Measurements from ENCODE around the gene REX1BD. TPM values are rescaled to one million over a fixed set of nuclear protein-coding genes. Genes with fewer than 3 reads are reported as not detected.

REX1BD gene
- total and polyA plus RNA-seq, 10 of the 15 experiments (the other 5 are each of a cell fraction or from before 2014, with no cell fraction given) = 1.1 to 101 (median 35.0) TPM

DNA sequence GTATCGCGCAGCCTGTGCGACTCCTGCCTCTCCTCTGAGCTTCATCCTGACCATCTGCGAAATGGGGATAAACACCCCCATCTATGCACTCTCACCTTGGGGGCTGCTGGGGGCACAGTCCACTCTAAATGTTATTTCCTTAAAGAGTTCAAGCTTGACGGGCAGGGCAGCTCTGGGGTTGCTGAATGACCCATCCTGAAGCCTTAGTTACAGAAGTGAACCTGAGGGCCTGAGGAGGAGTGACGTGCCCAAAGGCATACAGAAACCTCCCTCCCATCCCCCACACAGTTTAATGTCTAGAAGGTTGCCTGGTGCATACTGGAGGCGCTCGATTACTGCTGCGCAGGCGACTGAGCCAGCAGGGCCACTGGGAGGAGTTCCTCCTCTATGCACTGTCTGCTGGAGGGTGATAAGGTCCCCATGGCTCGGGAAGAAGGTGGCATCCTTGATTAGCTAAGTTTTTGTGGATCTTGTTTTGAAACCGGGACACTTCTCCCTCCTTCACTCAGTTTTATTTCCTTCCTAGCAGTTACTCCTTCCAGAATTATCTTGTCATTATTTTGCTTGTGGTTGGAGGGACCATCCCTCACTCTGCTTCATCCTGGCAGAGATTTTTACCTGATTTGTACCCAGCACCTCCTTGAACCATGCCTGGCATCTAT is 44.7 kb upstream of the REX1BD start (continued):
- TF ChIP-seq, protein P1, sequence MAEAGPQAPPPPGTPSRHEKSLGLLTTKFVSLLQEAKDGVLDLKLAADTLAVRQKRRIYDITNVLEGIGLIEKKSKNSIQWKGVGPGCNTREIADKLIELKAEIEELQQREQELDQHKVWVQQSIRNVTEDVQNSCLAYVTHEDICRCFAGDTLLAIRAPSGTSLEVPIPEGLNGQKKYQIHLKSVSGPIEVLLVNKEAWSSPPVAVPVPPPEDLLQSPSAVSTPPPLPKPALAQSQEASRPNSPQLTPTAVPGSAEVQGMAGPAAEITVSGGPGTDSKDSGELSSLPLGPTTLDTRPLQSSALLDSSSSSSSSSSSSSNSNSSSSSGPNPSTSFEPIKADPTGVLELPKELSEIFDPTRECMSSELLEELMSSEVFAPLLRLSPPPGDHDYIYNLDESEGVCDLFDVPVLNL (IDR thresholded peaks at IDR 0.05; ENCODE audit: low read depth, low read length) = no peak
- TF ChIP-seq RB1 (IDR thresholded peaks at IDR 0.05; ENCODE audit: borderline replicate concordance) = 0 out of 2 replicates have a peak, but pooled peaks have one; percentile 35
- TF ChIP-seq, protein P2, sequence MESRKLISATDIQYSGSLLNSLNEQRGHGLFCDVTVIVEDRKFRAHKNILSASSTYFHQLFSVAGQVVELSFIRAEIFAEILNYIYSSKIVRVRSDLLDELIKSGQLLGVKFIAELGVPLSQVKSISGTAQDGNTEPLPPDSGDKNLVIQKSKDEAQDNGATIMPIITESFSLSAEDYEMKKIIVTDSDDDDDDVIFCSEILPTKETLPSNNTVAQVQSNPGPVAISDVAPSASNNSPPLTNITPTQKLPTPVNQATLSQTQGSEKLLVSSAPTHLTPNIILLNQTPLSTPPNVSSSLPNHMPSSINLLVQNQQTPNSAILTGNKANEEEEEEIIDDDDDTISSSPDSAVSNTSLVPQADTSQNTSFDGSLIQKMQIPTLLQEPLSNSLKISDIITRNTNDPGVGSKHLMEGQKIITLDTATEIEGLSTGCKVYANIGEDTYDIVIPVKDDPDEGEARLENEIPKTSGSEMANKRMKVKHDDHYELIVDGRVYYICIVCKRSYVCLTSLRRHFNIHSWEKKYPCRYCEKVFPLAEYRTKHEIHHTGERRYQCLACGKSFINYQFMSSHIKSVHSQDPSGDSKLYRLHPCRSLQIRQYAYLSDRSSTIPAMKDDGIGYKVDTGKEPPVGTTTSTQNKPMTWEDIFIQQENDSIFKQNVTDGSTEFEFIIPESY (IDR thresholded peaks at IDR 0.05) = no peak
- peak; percentile 39; the same call in 1 of the 2 replicates for TF ChIP-seq CREM (IDR thresholded peaks at IDR 0.05; ENCODE audit: low read depth)
- TF ChIP-seq, protein P3, sequence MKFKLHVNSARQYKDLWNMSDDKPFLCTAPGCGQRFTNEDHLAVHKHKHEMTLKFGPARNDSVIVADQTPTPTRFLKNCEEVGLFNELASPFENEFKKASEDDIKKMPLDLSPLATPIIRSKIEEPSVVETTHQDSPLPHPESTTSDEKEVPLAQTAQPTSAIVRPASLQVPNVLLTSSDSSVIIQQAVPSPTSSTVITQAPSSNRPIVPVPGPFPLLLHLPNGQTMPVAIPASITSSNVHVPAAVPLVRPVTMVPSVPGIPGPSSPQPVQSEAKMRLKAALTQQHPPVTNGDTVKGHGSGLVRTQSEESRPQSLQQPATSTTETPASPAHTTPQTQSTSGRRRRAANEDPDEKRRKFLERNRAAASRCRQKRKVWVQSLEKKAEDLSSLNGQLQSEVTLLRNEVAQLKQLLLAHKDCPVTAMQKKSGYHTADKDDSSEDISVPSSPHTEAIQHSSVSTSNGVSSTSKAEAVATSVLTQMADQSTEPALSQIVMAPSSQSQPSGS (IDR thresholded peaks at IDR 0.05; ENCODE audit: low read length) = no peak
- TF ChIP-seq HDAC2 (IDR thresholded peaks at IDR 0.05) = no peak
- no peak for TF ChIP-seq MTA3 (IDR thresholded peaks at IDR 0.05; ENCODE audit: borderline replicate concordance, low read length)
- TF ChIP-seq, protein P4, sequence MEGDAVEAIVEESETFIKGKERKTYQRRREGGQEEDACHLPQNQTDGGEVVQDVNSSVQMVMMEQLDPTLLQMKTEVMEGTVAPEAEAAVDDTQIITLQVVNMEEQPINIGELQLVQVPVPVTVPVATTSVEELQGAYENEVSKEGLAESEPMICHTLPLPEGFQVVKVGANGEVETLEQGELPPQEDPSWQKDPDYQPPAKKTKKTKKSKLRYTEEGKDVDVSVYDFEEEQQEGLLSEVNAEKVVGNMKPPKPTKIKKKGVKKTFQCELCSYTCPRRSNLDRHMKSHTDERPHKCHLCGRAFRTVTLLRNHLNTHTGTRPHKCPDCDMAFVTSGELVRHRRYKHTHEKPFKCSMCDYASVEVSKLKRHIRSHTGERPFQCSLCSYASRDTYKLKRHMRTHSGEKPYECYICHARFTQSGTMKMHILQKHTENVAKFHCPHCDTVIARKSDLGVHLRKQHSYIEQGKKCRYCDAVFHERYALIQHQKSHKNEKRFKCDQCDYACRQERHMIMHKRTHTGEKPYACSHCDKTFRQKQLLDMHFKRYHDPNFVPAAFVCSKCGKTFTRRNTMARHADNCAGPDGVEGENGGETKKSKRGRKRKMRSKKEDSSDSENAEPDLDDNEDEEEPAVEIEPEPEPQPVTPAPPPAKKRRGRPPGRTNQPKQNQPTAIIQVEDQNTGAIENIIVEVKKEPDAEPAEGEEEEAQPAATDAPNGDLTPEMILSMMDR (IDR thresholded peaks at IDR 0.05 in 2 of 3, conservative IDR thresholded peaks at IDR 0.05 in 1 of 3; ENCODE audit: control insufficient read depth in 2 of 3, extremely low read depth in 1 of 3, insufficient read depth in 1 of 3, low read depth in 3 of 3, low read length in 3 of 3) = peak; percentile 20 to 71 (median 27); a peak in 4 of 6 replicates
- no peak for TF ChIP-seq GABPA (IDR thresholded peaks at IDR 0.05; ENCODE audit: low read depth)
- no peak for TF ChIP-seq ZSCAN29 (IDR thresholded peaks at IDR 0.05)
- TF ChIP-seq ZNF24 (IDR thresholded peaks at IDR 0.05) = no peak
- no peak for TF ChIP-seq HDAC6 (IDR thresholded peaks at IDR 0.05; ENCODE audit: unreplicated experiment)
- no peak for TF ChIP-seq NFIC (IDR thresholded peaks at IDR 0.05; ENCODE audit: low read depth, low read length)
- TF ChIP-seq ESRRA (IDR thresholded peaks at IDR 0.05; ENCODE audit: low read length) = no peak
- TF ChIP-seq MXI1 (IDR thresholded peaks at IDR 0.05; ENCODE audit: low read depth, low read length) = peak; percentile 50; the same call in 1 of the 2 replicates
- no peak for TF ChIP-seq SIN3A (IDR thresholded peaks at IDR 0.05; ENCODE audit: low read depth, low read length)
- no peak for TF ChIP-seq NFYB (IDR thresholded peaks at IDR 0.05; ENCODE audit: insufficient read depth, low read depth, low read length)
- no peak for TF ChIP-seq RAD51 (IDR thresholded peaks at IDR 0.05)
- TF ChIP-seq, protein P5, sequence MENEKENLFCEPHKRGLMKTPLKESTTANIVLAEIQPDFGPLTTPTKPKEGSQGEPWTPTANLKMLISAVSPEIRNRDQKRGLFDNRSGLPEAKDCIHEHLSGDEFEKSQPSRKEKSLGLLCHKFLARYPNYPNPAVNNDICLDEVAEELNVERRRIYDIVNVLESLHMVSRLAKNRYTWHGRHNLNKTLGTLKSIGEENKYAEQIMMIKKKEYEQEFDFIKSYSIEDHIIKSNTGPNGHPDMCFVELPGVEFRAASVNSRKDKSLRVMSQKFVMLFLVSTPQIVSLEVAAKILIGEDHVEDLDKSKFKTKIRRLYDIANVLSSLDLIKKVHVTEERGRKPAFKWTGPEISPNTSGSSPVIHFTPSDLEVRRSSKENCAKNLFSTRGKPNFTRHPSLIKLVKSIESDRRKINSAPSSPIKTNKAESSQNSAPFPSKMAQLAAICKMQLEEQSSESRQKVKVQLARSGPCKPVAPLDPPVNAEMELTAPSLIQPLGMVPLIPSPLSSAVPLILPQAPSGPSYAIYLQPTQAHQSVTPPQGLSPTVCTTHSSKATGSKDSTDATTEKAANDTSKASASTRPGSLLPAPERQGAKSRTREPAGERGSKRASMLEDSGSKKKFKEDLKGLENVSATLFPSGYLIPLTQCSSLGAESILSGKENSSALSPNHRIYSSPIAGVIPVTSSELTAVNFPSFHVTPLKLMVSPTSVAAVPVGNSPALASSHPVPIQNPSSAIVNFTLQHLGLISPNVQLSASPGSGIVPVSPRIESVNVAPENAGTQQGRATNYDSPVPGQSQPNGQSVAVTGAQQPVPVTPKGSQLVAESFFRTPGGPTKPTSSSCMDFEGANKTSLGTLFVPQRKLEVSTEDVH (IDR thresholded peaks at IDR 0.05; ENCODE audit: low read depth, partially characterized antibody) = no peak
- no peak for TF ChIP-seq TCF7 (IDR thresholded peaks at IDR 0.05; ENCODE audit: borderline replicate concordance)
- TF ChIP-seq NRF1 (conservative IDR thresholded peaks at IDR 0.05; ENCODE audit: low read depth, low read length) = peak; percentile 51

All from GM12878 (cell line).